Measurements from ENCODE around the gene SHLD3.
"Not testable (repeated sequence)": the region's sequence is repeated elsewhere in the genome, so short reads cannot be mapped to it uniquely, and the experiment has no call there.

SHLD3 gene

DNA sequence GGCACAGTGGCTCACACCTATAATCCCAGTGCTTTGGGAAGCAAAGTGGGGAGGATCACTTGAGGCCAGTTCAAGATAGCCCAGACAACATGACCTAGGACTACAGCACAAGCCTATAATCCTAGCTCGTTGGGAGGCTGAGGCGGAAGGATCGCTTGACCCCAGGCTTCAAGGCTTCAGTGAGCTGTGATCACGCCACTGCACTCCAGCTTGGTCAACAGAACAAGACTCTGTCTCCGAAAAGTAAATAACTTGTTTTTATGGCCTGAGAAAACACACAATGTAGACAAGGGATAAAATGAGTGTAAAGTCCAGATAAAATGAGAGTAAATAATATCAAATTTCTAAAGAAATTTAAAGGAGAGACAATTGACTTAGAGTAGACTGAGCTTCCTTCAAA lies 26.3 kb downstream of the SHLD3 start:
- DNase-seq (ENCODE audit: low read depth): no peak
- TF ChIP-seq CTCF (conservative IDR thresholded peaks at IDR 0.05; ENCODE audit: low read depth, low read length): no peak
- no peak overlapping the region for H3K4me3 ChIP-seq (ENCODE audit: low read length)

- H3K4me3 ChIP-seq (ENCODE audit: low read length): no peak overlapping the region
- TF ChIP-seq CTCF (conservative IDR thresholded peaks at IDR 0.05; ENCODE audit: low read depth, low read length): no peak
- no peak for DNase-seq (ENCODE audit: low read depth)
These were observed 29.9 kb downstream of the SHLD3 start for GRCh38 chr5:65654713-65655112.

DNA sequence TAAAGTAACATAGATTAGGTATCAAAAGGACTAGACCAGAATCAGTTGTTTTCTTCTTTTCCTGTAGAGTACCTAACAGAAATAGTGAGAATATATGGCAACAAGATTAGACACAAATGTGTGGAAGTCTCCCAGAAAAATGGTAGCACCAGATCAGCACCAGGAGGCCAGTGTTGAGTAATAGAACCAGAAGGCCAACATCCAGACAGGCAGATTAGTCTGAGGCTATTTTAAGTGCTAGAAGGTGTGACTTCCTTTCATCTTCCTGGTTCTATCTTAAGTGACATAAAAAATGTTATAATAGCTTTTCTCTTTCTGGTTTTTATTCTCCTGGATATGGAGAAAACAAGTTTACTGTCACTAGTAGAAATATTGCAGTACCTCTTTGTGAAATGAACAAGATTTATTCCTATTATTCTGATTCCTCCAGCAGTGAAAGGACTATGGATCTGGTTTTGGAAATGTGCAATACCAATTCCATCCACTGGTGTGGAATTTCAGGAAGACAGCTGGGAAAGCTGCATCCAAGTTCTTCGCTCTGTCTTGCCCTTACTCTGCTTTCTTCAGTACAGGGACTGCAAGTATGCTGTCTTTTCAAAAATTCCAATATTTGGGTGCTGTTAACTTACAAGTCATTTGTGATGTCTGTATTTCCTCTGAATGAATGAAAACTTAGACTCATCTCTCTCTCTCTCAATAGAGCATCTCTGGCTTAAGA lies 39.1 kb downstream of the SHLD3 start:
- peak; percentile 49 for TF ChIP-seq CTCF (conservative IDR thresholded peaks at IDR 0.05; ENCODE audit: low read depth, low read length)
- no peak overlapping the region for H3K4me3 ChIP-seq (ENCODE audit: low read length)
- DNase-seq (ENCODE audit: low read depth): no peak

DNA sequence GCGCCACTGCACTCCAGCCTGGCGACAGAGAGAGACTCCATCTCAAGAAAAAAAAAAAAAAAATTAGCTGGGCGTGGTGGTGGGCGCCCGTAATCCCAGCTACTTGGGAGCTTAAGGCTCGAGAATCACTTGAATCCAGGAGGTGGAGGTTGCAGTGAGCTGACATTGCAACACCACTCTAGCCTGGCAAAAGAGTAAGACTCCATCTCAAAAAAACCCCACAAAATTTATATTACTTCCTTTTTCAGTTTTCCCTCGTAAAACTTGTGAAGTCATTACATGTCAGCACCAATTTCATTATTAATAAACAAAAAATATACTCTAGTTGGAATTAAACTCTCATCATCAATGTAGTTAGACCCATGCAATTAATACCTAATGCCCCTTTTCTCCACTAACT lies 43.9 kb downstream of the SHLD3 start:
- TF ChIP-seq CTCF (conservative IDR thresholded peaks at IDR 0.05; ENCODE audit: low read depth, low read length): no peak
- no peak for DNase-seq (ENCODE audit: low read depth)
- no peak overlapping the region for H3K4me3 ChIP-seq (ENCODE audit: low read length)

- DNase-seq (ENCODE audit: low read depth): no peak
- TF ChIP-seq CTCF (conservative IDR thresholded peaks at IDR 0.05; ENCODE audit: low read depth, low read length): no peak
These were observed 48.0 kb downstream of the SHLD3 start for GRCh38 chr5:65672796-65673195.

GRCh38 chr5:65674749-65675148 lies 49.9 kb downstream of the SHLD3 start:
- no peak for DNase-seq (ENCODE audit: low read depth)

More at GRCh38 chr5:65672796-65673195, 48.0 kb downstream of the SHLD3 start:
- H3K4me3 ChIP-seq (ENCODE audit: low read length): no peak overlapping the region

DNA sequence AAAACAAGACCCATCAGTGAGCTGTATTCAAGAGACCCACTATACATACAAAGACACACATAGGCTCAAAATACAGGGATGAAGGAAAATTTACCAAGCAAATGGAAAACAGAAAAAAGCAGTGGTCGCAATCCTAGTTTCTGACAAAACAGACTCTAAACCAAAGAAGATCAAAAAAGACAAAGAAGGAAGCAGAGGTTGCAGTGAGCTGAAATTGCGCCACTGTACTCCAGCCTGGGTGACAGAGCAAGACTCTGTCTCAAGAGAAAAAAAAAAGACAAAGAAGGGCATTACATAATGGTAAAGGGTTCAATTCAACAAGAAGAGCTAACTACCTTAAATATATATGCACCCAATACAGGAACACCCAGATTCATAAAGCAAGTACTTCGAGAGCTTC lies 51.2 kb downstream of the SHLD3 start:
- DNase-seq (ENCODE audit: low read depth); H3K4me3 ChIP-seq (ENCODE audit: low read length): not testable (repeated sequence)

More at GRCh38 chr5:65674749-65675148, 49.9 kb downstream of the SHLD3 start:
- H3K4me3 ChIP-seq (ENCODE audit: low read length): no peak overlapping the region
- no peak for TF ChIP-seq CTCF (conservative IDR thresholded peaks at IDR 0.05; ENCODE audit: low read depth, low read length)
